HG03066 (cell line): Measurements from ENCODE around the gene COL1A2.

Experiments used
- ATAC-seq: cut with Tn5 transposase; IDR thresholded peaks from one replicate; pipeline ENCODE4 v1.9.1; 2021; ENCODE audit warnings: low read depth; ENCODE audit not compliant: unreplicated experiment

COL1A2 gene

DNA sequence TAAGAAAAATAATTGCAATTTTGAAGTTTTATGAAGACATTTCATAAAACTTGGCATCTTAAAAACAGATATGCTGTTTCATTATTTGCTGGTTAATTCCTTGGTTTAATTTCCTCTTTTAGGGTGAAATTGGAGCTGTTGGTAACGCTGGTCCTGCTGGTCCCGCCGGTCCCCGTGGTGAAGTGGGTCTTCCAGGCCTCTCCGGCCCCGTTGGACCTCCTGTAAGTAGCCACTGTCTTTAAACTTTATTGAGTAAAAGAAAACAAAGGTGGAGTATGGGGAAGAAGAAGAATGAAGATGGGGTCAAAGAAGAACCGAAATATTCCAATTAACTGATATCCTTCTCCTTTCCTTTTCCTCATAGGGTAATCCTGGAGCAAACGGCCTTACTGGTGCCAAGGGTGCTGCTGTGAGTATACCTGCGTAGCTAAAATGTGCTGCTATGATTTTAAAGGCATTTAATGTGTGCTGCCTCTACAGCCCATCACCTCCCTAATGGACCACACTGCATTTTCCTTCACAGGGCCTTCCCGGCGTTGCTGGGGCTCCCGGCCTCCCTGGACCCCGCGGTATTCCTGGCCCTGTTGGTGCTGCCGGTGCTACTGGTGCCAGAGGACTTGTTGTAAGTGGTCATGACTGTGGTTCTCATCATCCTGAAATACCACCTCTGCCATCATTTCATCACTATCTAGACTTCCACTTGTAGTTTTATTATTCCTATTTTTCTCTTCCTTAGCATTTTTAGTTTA is 14.7 kb downstream of the COL1A2 start:
- ATAC-seq = no peak

DNA sequence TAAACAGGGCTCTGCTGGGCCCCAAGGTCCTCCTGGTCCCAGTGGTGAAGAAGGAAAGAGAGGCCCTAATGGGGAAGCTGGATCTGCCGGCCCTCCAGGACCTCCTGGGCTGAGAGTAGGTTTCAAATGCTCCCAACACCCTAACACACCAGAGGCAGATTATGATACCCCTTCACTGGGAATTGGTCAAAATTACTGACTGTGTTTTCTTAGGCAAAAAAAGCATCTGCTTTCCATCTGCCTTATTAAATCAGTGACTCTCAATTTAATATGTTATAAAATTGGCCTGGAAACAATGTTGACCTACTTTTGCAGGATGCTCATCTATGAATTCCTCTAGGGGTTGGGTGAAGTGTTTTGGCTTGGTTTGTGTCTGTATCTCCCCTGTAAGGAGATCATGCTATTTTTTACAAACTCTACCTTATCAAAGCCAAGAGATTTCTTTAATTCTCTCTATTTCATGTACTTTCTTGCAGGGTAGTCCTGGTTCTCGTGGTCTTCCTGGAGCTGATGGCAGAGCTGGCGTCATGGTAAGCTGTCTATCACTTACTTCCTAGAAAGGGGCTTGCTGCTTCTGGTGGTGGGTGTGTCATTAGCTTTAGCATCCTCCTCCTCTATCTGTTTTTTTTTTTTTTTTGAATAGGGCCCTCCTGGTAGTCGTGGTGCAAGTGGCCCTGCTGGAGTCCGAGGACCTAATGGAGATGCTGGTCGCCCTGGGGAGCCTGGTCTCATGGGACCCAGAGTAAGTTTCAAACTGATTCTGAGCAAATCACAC is 15.9 kb downstream of the COL1A2 start:
- no peak for ATAC-seq

DNA sequence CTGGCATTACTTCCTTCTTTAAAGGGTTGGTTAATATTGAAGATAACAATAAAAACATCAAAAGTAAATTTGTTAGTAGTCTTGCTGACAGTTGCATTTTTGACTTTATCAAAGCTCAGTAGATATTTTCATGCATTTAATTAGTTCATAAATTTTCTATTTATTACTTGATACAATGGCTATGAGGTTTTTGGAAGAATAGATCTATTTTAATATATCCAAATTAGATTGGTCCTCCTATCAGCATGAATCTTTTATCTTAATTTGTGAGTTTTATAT is 16.4 kb downstream of the COL1A2 start:
- ATAC-seq = no peak

DNA sequence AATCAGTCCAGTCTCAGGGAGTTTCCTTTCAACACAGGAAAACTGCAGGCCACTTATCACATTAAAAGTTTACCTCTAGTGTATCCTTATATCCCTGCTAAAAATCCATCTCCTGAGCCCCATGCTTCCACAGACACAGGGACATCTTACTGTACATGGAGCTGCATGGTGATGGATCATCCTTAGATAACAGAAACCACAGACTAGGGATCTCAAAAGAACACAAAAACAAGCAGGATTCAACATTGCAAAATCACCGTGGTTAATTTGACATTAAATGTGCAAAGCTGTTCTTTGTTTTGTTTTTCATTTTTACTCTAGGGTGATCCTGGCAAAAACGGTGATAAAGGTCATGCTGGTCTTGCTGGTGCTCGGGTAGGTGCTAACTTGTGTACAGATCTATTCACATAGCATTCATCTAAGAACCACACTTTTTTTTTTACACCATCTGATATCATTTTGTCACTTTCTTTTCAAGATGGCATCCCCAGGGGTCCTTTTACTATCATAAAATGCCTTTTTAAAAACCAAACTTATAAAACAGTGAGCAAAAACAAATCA is 18.1 kb downstream of the COL1A2 start:
- no peak for ATAC-seq

DNA sequence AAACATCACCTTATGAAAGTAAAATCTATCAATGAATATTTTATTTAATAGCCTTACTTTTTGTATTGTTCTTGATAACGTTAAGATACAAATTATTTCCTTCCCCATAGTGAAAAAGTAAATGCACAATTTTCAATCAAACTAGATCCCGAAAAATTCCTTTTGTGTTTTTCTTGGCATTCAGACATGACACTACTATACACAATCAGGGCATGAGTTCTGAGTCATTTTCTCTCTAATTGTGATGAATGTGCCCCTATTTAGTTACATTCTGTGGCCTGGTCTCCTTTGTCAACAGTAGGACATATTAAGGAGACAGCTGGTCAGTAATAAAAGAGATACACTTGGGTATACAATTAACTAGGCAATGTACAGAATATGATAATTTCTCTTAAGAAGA is 19.8 kb downstream of the COL1A2 start:
- ATAC-seq = no peak

DNA sequence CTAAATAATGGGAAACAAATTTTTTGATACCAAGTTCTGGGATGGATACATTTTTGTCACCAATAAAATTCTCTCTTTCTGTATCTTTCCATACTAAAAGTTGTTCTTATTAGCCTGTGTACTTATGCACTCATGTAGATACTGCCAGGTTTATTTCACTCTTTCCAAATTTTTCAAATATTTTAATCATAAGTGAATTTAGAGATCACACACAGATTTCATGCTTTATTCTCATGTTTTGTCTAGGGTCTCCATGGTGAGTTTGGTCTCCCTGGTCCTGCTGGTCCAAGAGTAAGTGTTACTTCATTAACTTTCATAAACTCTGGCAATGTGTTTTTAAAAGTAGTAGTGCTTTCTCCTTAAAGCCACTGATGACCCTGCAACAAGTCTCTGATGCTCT is 20.3 kb downstream of the COL1A2 start:
- no peak for ATAC-seq

DNA sequence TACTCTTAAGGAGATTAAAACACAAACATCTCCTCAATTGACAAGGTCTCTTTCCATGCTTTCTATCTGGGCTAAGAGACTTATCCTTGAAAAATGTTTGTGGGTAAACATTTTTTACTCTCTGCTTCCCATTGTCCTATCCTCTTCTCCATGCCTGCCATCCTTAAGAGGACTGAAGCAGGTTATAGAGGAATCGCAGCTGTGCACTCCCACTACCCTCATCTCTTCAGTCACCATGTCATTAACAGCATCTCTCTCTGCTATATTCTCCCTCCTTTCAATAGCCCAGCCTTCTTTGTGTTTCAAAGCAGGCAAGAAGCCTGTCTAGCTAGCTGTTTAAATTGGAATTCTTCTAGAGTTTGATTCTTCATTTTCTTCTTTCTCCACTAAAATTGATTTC is 22.6 kb downstream of the COL1A2 start:
- no peak for ATAC-seq

DNA sequence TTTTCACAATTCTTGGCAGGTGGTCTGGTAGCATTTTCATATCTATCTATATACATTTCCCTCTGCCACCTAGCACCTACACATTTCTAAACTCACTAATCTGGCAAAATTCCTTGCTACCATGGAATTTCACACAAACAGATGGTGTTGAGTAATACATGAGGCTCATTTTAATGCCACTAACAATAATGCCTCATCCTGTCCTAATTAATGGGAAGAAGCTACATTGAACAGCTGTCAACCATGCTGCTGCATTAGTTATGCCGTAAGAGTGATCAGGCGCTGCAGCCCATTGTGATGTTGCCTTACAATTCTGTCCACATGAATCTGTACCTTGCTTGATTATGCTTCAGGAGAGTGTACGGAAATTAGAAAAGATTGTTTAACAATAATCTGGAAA is 23.2 kb downstream of the COL1A2 start:
- ATAC-seq = no peak

DNA sequence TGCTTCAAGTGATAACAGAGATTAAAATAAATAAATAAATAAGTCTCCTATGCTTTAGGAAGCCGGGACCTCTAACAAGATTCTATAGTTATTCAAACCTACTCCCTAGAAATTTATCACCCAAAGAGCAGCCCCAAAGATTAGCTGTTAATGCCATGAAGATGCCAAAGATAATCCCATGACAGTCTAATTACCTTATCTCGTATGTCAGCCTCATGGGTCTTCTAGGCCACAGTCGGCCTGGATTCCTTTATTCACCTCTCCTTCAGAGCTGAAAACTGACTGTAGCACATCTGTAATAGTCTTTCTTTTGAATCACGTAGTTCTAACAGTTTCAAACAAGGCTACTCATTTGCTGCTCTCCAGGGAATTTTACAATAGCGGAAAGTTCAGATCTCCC is 24.2 kb downstream of the COL1A2 start:
- no peak for ATAC-seq

DNA sequence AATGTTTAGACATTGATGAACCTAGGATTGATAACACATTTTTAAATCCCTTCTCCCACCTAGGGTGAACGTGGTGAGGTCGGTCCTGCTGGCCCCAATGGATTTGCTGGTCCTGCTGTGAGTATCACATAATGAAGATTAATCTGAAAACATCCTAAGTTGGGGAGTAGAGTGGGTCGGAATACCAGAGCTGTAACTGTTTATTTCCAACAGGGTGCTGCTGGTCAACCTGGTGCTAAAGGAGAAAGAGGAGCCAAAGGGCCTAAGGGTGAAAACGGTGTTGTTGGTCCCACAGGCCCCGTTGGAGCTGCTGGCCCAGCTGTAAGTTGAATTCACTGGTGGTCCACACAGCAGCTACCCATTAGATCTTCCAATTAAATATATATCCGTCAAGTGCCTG is 25.6 kb downstream of the COL1A2 start:
- no peak for ATAC-seq

DNA sequence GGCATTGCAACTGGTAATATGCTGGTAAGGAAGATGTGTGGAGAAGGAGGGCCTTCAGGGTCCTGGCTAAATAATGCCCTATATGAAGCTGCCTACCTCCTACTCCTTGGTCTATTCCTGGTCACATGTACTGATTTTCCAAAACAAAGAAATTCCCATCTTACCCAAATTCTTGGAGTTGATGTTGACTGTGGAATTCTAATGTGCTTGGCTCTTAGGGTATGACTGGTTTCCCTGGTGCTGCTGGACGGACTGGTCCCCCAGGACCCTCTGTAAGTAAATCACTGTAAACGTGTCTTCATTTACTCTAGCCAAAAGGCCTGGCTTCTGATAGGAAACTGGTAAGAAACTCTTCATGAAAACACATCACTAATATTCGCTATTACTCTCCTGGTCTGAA is 27.0 kb downstream of the COL1A2 start:
- no peak for ATAC-seq

DNA sequence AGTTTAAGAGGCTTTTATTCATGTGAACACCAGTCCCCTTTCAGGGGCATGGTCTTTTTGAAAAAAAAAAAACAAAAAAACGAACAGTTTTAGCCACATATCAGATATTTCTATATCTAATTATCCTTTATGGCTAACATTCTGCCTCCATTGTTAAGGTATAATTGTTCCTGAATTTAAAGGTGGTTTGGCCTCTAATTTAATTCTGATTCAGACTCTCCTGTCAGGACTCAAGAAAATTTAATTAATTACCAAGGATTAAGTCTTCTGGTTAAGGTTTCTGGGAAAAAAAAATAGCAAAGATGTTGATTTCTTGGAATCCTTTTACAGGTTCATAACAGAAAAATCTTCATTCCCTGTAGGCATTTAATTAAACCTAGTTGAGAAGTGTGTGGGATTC is 27.4 kb downstream of the COL1A2 start:
- no peak for ATAC-seq

DNA sequence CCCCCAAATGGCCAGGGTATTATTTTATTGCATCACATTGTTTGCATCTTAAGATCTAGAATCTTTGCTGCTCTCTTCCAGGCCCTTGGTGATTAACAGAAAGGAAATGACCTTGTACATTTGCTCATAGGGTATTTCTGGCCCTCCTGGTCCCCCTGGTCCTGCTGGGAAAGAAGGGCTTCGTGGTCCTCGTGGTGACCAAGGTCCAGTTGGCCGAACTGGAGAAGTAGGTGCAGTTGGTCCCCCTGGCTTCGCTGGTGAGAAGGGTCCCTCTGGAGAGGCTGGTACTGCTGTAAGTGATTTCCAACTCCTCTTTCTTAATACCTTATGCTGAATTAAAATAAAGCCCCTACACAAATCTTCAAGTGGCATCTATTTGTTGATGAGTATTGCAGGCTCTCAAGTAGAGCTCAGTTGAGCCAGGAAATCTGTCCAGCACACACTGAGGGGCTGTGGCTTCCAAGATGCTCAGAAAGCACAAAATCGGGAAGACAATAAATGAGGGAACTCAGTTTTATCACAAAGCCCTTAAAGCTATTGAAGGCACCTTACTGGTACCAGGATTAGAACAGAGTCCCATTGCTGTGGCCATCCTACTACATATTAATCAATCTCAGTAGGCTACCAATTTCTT is 28.2 kb downstream of the COL1A2 start:
- no peak for ATAC-seq

DNA sequence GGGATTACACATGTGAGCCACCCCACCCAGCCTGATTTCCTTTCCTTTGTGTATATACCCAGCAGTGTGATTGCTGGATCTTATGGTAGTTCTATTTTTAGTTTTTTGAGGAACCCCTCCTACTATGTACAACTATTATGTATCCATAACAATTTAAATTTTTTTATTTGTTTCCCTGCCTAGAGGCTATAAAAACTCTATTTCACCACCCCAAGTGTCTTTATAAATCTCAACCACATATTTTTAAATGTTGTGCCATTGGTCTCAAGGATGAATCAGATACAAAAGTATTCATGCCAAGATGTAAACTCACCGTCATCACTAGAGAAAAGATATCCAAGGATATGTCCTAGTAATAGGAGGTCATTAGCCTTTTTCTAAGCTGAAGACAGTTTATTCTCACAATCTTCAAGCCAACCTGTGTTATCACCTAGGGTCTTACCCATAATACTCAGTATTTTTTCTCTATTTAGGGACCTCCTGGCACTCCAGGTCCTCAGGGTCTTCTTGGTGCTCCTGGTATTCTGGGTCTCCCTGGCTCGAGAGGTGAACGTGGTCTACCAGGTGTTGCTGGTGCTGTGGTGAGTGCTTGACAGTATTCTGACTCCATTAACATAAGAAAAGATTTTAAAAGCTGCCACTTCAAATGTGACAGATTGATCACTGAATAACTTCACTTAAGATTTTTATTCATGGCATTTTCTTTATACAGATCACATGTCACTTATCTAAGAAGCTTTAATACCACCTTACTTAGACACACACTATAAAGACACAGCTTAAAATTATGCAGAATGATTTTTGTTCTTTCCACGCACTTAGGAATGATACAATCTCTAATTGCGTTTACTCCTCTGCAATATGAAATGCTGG is 29.4 kb downstream of the COL1A2 start:
- ATAC-seq = no peak

DNA sequence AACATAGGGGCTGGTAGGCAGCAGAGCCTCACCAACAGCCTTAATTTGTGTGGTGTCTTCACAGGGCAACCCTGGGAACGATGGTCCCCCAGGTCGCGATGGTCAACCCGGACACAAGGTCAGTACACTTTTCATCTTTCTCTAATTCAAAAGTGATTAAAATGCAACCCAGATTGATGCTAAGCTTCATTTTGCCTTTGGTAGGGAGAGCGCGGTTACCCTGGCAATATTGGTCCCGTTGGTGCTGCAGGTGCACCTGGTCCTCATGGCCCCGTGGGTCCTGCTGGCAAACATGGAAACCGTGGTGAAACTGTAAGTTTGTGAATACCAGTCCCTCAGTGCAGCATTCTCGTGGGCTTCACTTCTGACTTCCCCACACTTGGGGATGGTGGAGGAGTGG is 30.9 kb downstream of the COL1A2 start:
- no peak for ATAC-seq

DNA sequence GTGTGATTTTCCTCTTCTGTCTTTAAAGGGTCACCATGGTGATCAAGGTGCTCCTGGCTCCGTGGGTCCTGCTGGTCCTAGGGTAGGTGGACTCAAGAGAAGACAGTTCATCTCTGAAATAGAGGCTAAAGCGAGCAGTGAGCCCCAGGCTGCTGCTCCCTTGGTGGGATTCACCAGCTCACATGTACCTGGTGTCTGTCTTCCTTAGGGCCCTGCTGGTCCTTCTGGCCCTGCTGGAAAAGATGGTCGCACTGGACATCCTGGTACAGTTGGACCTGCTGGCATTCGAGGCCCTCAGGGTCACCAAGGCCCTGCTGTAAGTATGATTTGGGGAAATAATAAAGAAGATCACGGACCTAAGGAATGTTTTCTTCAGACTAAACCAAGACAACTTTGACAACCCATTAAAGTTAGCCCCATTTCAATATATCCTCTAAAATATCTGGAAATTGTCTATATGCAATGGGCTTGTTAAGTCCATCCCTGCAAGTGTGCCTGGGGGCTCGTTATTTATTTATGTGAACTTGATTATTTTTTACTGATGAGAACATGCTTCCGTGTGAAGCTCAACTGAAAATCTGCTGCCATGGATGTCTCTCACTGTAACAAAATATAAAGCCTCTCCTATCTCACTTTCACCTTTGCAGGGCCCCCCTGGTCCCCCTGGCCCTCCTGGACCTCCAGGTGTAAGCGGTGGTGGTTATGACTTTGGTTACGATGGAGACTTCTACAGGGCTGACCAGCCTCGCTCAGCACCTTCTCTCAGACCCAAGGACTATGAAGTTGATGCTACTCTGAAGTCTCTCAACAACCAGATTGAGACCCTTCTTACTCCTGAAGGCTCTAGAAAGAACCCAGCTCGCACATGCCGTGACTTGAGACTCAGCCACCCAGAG is 32.5 kb downstream of the COL1A2 start:
- no peak for ATAC-seq

DNA sequence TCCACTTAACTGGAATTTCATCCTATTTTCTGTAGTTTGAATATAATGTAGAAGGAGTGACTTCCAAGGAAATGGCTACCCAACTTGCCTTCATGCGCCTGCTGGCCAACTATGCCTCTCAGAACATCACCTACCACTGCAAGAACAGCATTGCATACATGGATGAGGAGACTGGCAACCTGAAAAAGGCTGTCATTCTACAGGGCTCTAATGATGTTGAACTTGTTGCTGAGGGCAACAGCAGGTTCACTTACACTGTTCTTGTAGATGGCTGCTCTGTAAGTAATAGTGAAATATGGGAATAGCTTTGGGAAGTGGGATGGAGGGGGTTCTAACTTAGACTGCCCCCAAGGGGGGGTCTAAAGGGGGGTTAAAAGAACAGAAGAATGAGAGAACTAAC is 34.5 kb downstream of the COL1A2 start:
- no peak for ATAC-seq

DNA sequence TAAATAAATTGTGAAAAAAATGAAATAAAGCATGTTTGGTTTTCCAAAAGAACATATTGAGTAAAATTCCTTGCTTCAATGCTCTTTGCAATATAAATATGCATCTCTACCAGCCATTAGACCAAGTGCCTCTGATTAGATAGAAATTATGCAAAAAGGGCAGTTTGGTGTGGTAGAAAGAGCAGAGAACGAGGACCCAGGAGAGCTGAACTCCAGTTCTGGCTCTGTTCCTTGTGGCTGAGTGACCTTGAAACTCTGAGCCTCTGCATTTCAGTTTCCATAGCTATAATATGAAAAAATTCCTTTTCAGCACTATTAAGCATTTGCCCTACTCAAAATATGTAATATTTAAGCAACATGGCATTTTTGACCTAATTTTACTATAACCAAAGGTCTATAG is 36.5 kb downstream of the COL1A2 start:
- no peak for ATAC-seq

DNA sequence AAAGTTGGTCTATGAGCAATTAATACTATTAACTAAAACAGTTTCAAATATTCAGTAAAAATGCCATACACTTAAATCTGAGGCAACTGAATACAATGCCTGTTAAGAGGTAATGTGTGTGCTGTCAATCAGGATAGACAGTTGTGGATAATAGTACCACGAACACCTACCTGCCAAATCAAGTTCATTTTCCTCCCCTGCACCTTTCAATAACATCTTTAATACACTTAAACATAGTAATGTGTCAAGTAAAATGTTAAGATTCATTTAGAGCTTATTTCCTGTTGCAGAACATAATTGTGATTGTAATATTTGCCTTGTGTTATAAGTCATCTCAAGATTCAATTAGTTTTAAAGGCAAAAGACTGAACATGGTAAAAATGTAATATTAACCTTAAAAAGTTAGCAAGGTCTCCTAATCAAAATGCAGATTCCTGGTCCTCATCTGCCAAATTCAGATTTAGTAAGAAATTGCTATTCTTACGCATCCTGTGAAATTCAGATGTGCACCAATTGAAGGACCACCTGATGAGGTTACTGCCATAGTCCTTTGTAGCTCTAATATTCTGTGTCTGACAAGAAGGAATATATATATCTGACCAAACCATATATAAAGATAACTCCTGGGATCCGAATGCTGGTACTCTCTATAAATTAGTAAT is 37.1 kb downstream of the COL1A2 start:
- no peak for ATAC-seq
